OCI-LY3 (cell line): ENCODE results near the gene TNFRSF17.

ENCODE experiments used
- CTCF ChIP-seq: fragments of 200-600, 300-600 bp; sonication (generic); IDR thresholded peaks from 2 replicates; pipeline ENCODE4 v1.5.1; 2014; ENCODE audit warnings: antibody characterized with exemption, low read length, low read depth
- EZH2phosphoT487 ChIP-seq: fragments of 200-600 bp; shearing (Covaris generic); IDR thresholded peaks from 2 replicates; pipeline ENCODE4 v1.6.1; 2018; ENCODE audit warnings: antibody characterized with exemption, mixed run types, low read depth

- TF ChIP-seq CTCF (no peak), EZH2phosphoT487 (no peak)
These were observed 9.3 kb upstream of the TNFRSF17 start for GRCh38 chr16:11955713-11956123.
